ENCODE data around the gene FREM2. TPM values are rescaled to one million over a fixed set of nuclear protein-coding genes. Genes with fewer than 3 reads are reported as not detected.
A peak's percentile ranks its signal among the peaks of the same experiment; 100 is the strongest.

Gene FREM2
- not detected for total RNA-seq

- ChIA-PET CTCF (no interaction called here), POLR2A (no interaction called here)
- Mint-ChIP-seq H3K4me1 (ENCODE audit: low read depth) (peaks cover 1% of the 10 kb centered on the region), H3K27ac (no peak within 1 kb of the TSS), H3K36me3 (ENCODE audit: low read depth) (no peaks in the 10 kb centered on the region), H3K27me3 (ENCODE audit: low read depth) (peaks cover 19% of the 10 kb centered on the region), H3K4me3 (no peak within 1 kb of the TSS), H3K9me3 (ENCODE audit: insufficient read depth) (no peaks in the 10 kb centered on the region)
- DNase-seq (no peak), ATAC-seq (peak; percentile 23)
These were observed at the start of gene FREM2 for GRCh38 chr13:38686577-38687245. FREM2 (plus strand) TSS chr13:38687077; CDS start chr13:38687345, 268 bp downstream.

GRCh38 chr13:38637576-38637975, 49.3 kb upstream of the FREM2 start:
- ATAC-seq (no peak), DNase-seq (no peak)
- no peak overlapping the region for H3K4me3 Mint-ChIP-seq
- H3K27me3 Mint-ChIP-seq (ENCODE audit: low read depth): no peaks in the 10 kb centered on the region
- no peak overlapping the region for H3K27ac Mint-ChIP-seq
- CTCF ChIA-PET: interaction anchor here (0.9 kb wide), 1 partner anchor 34 kb away, joined by 3 read pairs; no protein-coding TSS in a partner anchor
- no peaks in the 10 kb centered on the region for H3K36me3 Mint-ChIP-seq (ENCODE audit: low read depth)
- H3K9me3 Mint-ChIP-seq (ENCODE audit: insufficient read depth): no peaks in the 10 kb centered on the region
- POLR2A ChIA-PET: no interaction called here
- no peaks in the 10 kb centered on the region for H3K4me1 Mint-ChIP-seq (ENCODE audit: low read depth)

GRCh38 chr13:38641164-38641948, 45.5 kb upstream of the FREM2 start:
- ChIA-PET CTCF (no interaction called here), POLR2A (no interaction called here)
- Mint-ChIP-seq H3K27me3 (ENCODE audit: low read depth) (no peaks in the 10 kb centered on the region), H3K4me3 (no peak overlapping the region), H3K36me3 (ENCODE audit: low read depth) (no peaks in the 10 kb centered on the region), H3K27ac (no peak overlapping the region), H3K9me3 (ENCODE audit: insufficient read depth) (no peaks in the 10 kb centered on the region), H3K4me1 (ENCODE audit: low read depth) (no peaks in the 10 kb centered on the region)
- DNase-seq (no peak), ATAC-seq (no peak)

GRCh38 chr13:38647312-38647711, 39.6 kb upstream of the FREM2 start:
- H3K27me3 Mint-ChIP-seq (ENCODE audit: low read depth): no peaks in the 10 kb centered on the region
- ChIA-PET CTCF (no interaction called here), POLR2A (no interaction called here)
- no peak for DNase-seq
- H3K27ac Mint-ChIP-seq: no peak overlapping the region
- H3K4me1 Mint-ChIP-seq (ENCODE audit: low read depth): no peaks in the 10 kb centered on the region
- no peak overlapping the region for H3K4me3 Mint-ChIP-seq
- H3K9me3 Mint-ChIP-seq (ENCODE audit: insufficient read depth): no peaks in the 10 kb centered on the region
- no peaks in the 10 kb centered on the region for H3K36me3 Mint-ChIP-seq (ENCODE audit: low read depth)
- ATAC-seq: no peak

GRCh38 chr13:38648912-38649311, 38.0 kb upstream of the FREM2 start:
- CTCF ChIA-PET: no interaction called here
- ATAC-seq (no peak), DNase-seq (no peak)
- Mint-ChIP-seq H3K9me3 (ENCODE audit: insufficient read depth) (no peaks in the 10 kb centered on the region), H3K27ac (no peak overlapping the region), H3K27me3 (ENCODE audit: low read depth) (no peaks in the 10 kb centered on the region), H3K36me3 (ENCODE audit: low read depth) (no peaks in the 10 kb centered on the region), H3K4me1 (ENCODE audit: low read depth) (no peaks in the 10 kb centered on the region), H3K4me3 (no peak overlapping the region)
- POLR2A ChIA-PET: no interaction called here

GRCh38 chr13:38656699-38657098, 30.2 kb upstream of the FREM2 start:
- H3K9me3 Mint-ChIP-seq (ENCODE audit: insufficient read depth): no peaks in the 10 kb centered on the region
- ChIA-PET POLR2A (no interaction called here), CTCF (no interaction called here)
- DNase-seq (no peak), ATAC-seq (no peak)
- H3K4me1 Mint-ChIP-seq (ENCODE audit: low read depth): no peaks in the 10 kb centered on the region
- no peak overlapping the region for H3K27ac Mint-ChIP-seq
- no peaks in the 10 kb centered on the region for H3K36me3 Mint-ChIP-seq (ENCODE audit: low read depth)
- H3K4me3 Mint-ChIP-seq: no peak overlapping the region
- no peaks in the 10 kb centered on the region for H3K27me3 Mint-ChIP-seq (ENCODE audit: low read depth)

- H3K27ac Mint-ChIP-seq: no peak overlapping the region
- ChIA-PET POLR2A (no interaction called here), CTCF (no interaction called here)
- no peak for ATAC-seq
- no peaks in the 10 kb centered on the region for H3K4me1 Mint-ChIP-seq (ENCODE audit: low read depth)
- no peak overlapping the region for H3K4me3 Mint-ChIP-seq
- H3K27me3 Mint-ChIP-seq (ENCODE audit: low read depth): no peaks in the 10 kb centered on the region
- DNase-seq: no peak
- H3K9me3 Mint-ChIP-seq (ENCODE audit: insufficient read depth): no peaks in the 10 kb centered on the region
- H3K36me3 Mint-ChIP-seq (ENCODE audit: low read depth): no peaks in the 10 kb centered on the region
These were observed 29.7 kb upstream of the FREM2 start for GRCh38 chr13:38657191-38657590.

GRCh38 chr13:38658906-38659305, 28.0 kb upstream of the FREM2 start:
- CTCF ChIA-PET: no interaction called here
- POLR2A ChIA-PET: no interaction called here
- DNase-seq (no peak), ATAC-seq (no peak)
- Mint-ChIP-seq H3K27me3 (ENCODE audit: low read depth) (no peaks in the 10 kb centered on the region), H3K27ac (no peak overlapping the region), H3K36me3 (ENCODE audit: low read depth) (no peaks in the 10 kb centered on the region), H3K9me3 (ENCODE audit: insufficient read depth) (no peaks in the 10 kb centered on the region), H3K4me3 (no peak overlapping the region), H3K4me1 (ENCODE audit: low read depth) (no peaks in the 10 kb centered on the region)

- Mint-ChIP-seq H3K36me3 (ENCODE audit: low read depth) (no peaks in the 10 kb centered on the region), H3K9me3 (ENCODE audit: insufficient read depth) (no peaks in the 10 kb centered on the region), H3K27me3 (ENCODE audit: low read depth) (no peaks in the 10 kb centered on the region), H3K4me1 (ENCODE audit: low read depth) (no peaks in the 10 kb centered on the region), H3K4me3 (no peak overlapping the region), H3K27ac (no peak overlapping the region)
- ATAC-seq: no peak
- POLR2A ChIA-PET: no interaction called here
- DNase-seq: no peak
- CTCF ChIA-PET: no interaction called here
These were observed 25.7 kb upstream of the FREM2 start for GRCh38 chr13:38661010-38661675.

GRCh38 chr13:38662362-38662761, 24.5 kb upstream of the FREM2 start:
- ChIA-PET CTCF (no interaction called here), POLR2A (no interaction called here)
- no peaks in the 10 kb centered on the region for H3K4me1 Mint-ChIP-seq (ENCODE audit: low read depth)
- H3K9me3 Mint-ChIP-seq (ENCODE audit: insufficient read depth): no peaks in the 10 kb centered on the region
- no peaks in the 10 kb centered on the region for H3K27me3 Mint-ChIP-seq (ENCODE audit: low read depth)
- H3K4me3 Mint-ChIP-seq: no peak overlapping the region
- ATAC-seq (no peak), DNase-seq (no peak)
- no peak overlapping the region for H3K27ac Mint-ChIP-seq
- H3K36me3 Mint-ChIP-seq (ENCODE audit: low read depth): no peaks in the 10 kb centered on the region

GRCh38 chr13:38664906-38665305, 22.0 kb upstream of the FREM2 start:
- Mint-ChIP-seq H3K9me3 (ENCODE audit: insufficient read depth) (no peaks in the 10 kb centered on the region), H3K4me1 (ENCODE audit: low read depth) (no peaks in the 10 kb centered on the region), H3K27me3 (ENCODE audit: low read depth) (no peaks in the 10 kb centered on the region), H3K4me3 (no peak overlapping the region), H3K27ac (no peak overlapping the region), H3K36me3 (ENCODE audit: low read depth) (no peaks in the 10 kb centered on the region)
- DNase-seq (no peak), ATAC-seq (no peak)
- ChIA-PET POLR2A (no interaction called here), CTCF (no interaction called here)

GRCh38 chr13:38667526-38668109, 19.3 kb upstream of the FREM2 start:
- ChIA-PET CTCF (no interaction called here), POLR2A (no interaction called here)
- Mint-ChIP-seq H3K9me3 (ENCODE audit: insufficient read depth) (no peaks in the 10 kb centered on the region), H3K27ac (no peak overlapping the region), H3K36me3 (ENCODE audit: low read depth) (no peaks in the 10 kb centered on the region), H3K27me3 (ENCODE audit: low read depth) (no peaks in the 10 kb centered on the region), H3K4me3 (no peak overlapping the region), H3K4me1 (ENCODE audit: low read depth) (no peaks in the 10 kb centered on the region)
- no peak for DNase-seq
- no peak for ATAC-seq

Measured in activated CD8-positive, alpha-beta T cell treated with anti-CD3 and anti-CD28 coated beads, Interleukin-2, amount 10 ng/mL, durations not matched to agents 7 days and 5 days (primary cell).